Activated CD8-positive, alpha-beta memory T cell treated with anti-CD3 and anti-CD28 coated beads for 48 hours (primary cell): Measurements from ENCODE around the gene SEC14L2.
"Not testable (repeated sequence)": the region's sequence is repeated elsewhere in the genome, so short reads cannot be mapped to it uniquely, and the experiment has no call there.

Experiments used
- DNase-seq, 3 experiments: peaks; one replicate each; pipeline ENCODE4 v3.0.0-alpha.2; 2020; ENCODE audit warnings: low read depth in 2 of 3, low spot score in 2 of 3

SEC14L2 gene

GRCh38 chr22:30455075-30455840, 58.4 kb downstream of the SEC14L2 start:
- no peak for DNase-seq

- no peak for DNase-seq
Measured at GRCh38 chr22:30457981-30458380, 61.2 kb downstream of the SEC14L2 start.

- no peak for DNase-seq
Measured at GRCh38 chr22:30459181-30460052, 62.6 kb downstream of the SEC14L2 start.

GRCh38 chr22:30460147-30460546, 63.3 kb downstream of the SEC14L2 start:
- DNase-seq = no peak

- DNase-seq = not testable (repeated sequence)
Measured at GRCh38 chr22:30460555-30460954, 63.7 kb downstream of the SEC14L2 start.

- no peak for DNase-seq
Measured at GRCh38 chr22:30469165-30469564, 72.3 kb downstream of the SEC14L2 start.

- DNase-seq = no peak
Measured at GRCh38 chr22:30470655-30471054, 73.8 kb downstream of the SEC14L2 start.

GRCh38 chr22:30471616-30472318, 74.9 kb downstream of the SEC14L2 start, which contains the start of gene SEC14L3:
TSS of gene SEC14L3 (minus strand) at chr22:30472017. CDS start at chr22:30471958, 59 bp downstream.
- DNase-seq = no peak

GRCh38 chr22:30472994-30473720, 76.3 kb downstream of the SEC14L2 start:
- DNase-seq = no peak

GRCh38 chr22:30474121-30474520, 77.3 kb downstream of the SEC14L2 start:
- no peak for DNase-seq
